Psoas muscle (tissue), 8 donors: ENCODE measurements around the gene SHROOM3. TPM values are rescaled to one million over a fixed set of nuclear protein-coding genes. Genes with fewer than 3 reads are reported as not detected.

Experiments
- ATAC-seq, 4 donors: fragments of 200-7000 bp; cut with Tn5 transposase; one replicate each; pipeline ENCODE4 v1.9.1; 2020; ENCODE audit warnings: moderate library complexity in 3 of 4, mild to moderate bottlenecking in 2 of 4
- DNase-seq, 2 donors: peaks; one replicate each; pipeline ENCODE4 v3.0.0-alpha.2; 2020
- H3K27ac ChIP-seq: fragments of 200-600 bp; one replicate; pipeline ENCODE4 v1.8.0; 2022
- H3K27me3 ChIP-seq, 3 donors: fragments of 200-600 bp in 1 of 3; one replicate each; pipeline versions ENCODE4 v1.6.1 to v1.8.0; 2013 to 2022; ENCODE audit warnings: low read length in 2 of 3, mild to moderate bottlenecking in 2 of 3, moderate library complexity in 1 of 3; ENCODE audit not compliant: insufficient read depth in 3 of 3
- H3K36me3 ChIP-seq, 2 donors: fragments of 200-600 bp in 1 of 2; one replicate each; pipeline versions ENCODE4 v1.6.1 to v1.8.0; 2013 to 2022; ENCODE audit warnings: low read depth in 1 of 2, mild to moderate bottlenecking in 1 of 2, moderate library complexity in 1 of 2; ENCODE audit not compliant: insufficient read depth in 1 of 2
- H3K4me1 ChIP-seq: fragments of 200-600 bp; one replicate; pipeline ENCODE4 v1.8.0; 2022
- H3K4me3 ChIP-seq: fragments of 200-600 bp; one replicate; pipeline ENCODE4 v1.8.0; 2022; ENCODE audit warnings: mild to moderate bottlenecking
- H3K9me3 ChIP-seq: fragments of 200-600 bp; one replicate; pipeline ENCODE4 v1.8.0; 2022
- CTCF ChIP-seq: fragments of 200-600 bp; IDR thresholded peaks from one replicate; pipeline ENCODE4 v1.8.0; 2022; ENCODE audit warnings: antibody characterized with exemption
- WGBS, 3 donors: extraction: QIAGEN DNeasy Blood & Tissue Kit; methylation state at CpG; one replicate each; pipeline versions ENCODE4 v1.1.6 to v1.1.7; 2013; 5-methylcytosine and 5-hydroxymethylcytosine counted together
- intact Hi-C, 2 donors: fragments of 100-400 bp; cut with DNase I; formaldehyde crosslinking; loops; one replicate each; pipeline versions ENCODE4 v1.11.0 to v1.14.2; 2022
- polyA plus RNA-seq, 3 donors: library from polyadenylated mRNA; stranded (reverse); fragments of 200-250 nt; gene quantifications; one replicate each; pipeline ENCODE4 v1.2.3, GENCODE V29; 2013
- total RNA-seq, 4 donors: library from RNA; stranded (reverse); fragmentation: NEBNext Ultra II Directional in 2 of 4; extraction: Animal tissue kit (Norgen Biotek cat#: 25700) in 2 of 4; gene quantifications; one replicate each; pipeline versions ENCODE4 v1.2.1 to v1.2.4, GENCODE V29; 2021 to 2023
- donor health status: healthy with polysubstance abuse.
- donor health status: DM: no; HTN: no; CAD: no; lungs with moderate emphysema.
- donor health status: Bipolar disorder and iron deficiency.
- donor health status: healthy.
- donor health status: DM: yes; HTN: yes; CAD: no.
- donor health status: DM: no; HTN: no; CAD: no.
- donor health status: DM: no; HTN: no; CAD: no.
- donor health status: DM: yes; HTN: yes; CAD: no.

Gene SHROOM3
- total and polyA plus RNA-seq, 7 donors, result 0.01 to 0.79 (median 0.06) TPM

- TF ChIP-seq CTCF, result no peak
- no peaks in the 10 kb centered on the region for H3K9me3 ChIP-seq
- no peaks in the 10 kb centered on the region for H3K4me1 ChIP-seq
- no peak overlapping the region for H3K4me3 ChIP-seq
- H3K27ac ChIP-seq, result no peak overlapping the region
- H3K27me3 ChIP-seq, result no peaks in the 10 kb centered on the region
- ATAC-seq, result no peak
- 60 to 70% (median 64%) methylated on average over 3 of the region's 3 CpGs for WGBS, 3 donors
- intact Hi-C loops, result no loop called here
- DNase-seq, result no peak
- H3K36me3 ChIP-seq, result no peaks in the 10 kb centered on the region
Observed at GRCh38 chr4:76750716-76751115, 315.7 kb downstream of the SHROOM3 start.

GRCh38 chr4:76751612-76752343, 316.7 kb downstream of the SHROOM3 start:
- ATAC-seq (no peak), DNase-seq (no peak)
- no peak overlapping the region for H3K4me3 ChIP-seq
- WGBS, 3 donors, result 98 to 100% (median 99%) methylated on average over 3 of the region's 3 CpGs
- no peaks in the 10 kb centered on the region for H3K36me3 ChIP-seq
- intact Hi-C loops, result no loop called here
- no peaks in the 10 kb centered on the region for H3K4me1 ChIP-seq
- H3K27me3 ChIP-seq, result no peaks in the 10 kb centered on the region
- H3K9me3 ChIP-seq, result no peaks in the 10 kb centered on the region
- no peak for TF ChIP-seq CTCF
- H3K27ac ChIP-seq, result no peak overlapping the region

GRCh38 chr4:76752861-76753501, 318.0 kb downstream of the SHROOM3 start:
- ATAC-seq, result peak in 1 of 4 donors; percentile 59

GRCh38 chr4:76753814-76754213, 318.8 kb downstream of the SHROOM3 start:
- H3K27me3 ChIP-seq, result no peaks in the 10 kb centered on the region
- no peak overlapping the region for H3K4me3 ChIP-seq
- no peak overlapping the region for H3K27ac ChIP-seq
- no peak for TF ChIP-seq CTCF
- H3K4me1 ChIP-seq, result no peaks in the 10 kb centered on the region
- H3K9me3 ChIP-seq, result no peaks in the 10 kb centered on the region
- intact Hi-C loops, result no loop called here
- DNase-seq, result no peak
- no peak for ATAC-seq
- H3K36me3 ChIP-seq, result no peaks in the 10 kb centered on the region
- WGBS, 3 donors, result 49 to 55% (median 51%) methylated on average over 3 of the region's 3 CpGs

More at GRCh38 chr4:76752861-76753501, 318.0 kb downstream of the SHROOM3 start:
- H3K4me1 ChIP-seq, result no peaks in the 10 kb centered on the region
- no peaks in the 10 kb centered on the region for H3K27me3 ChIP-seq
- no peak overlapping the region for H3K4me3 ChIP-seq
- no peak for TF ChIP-seq CTCF
- H3K36me3 ChIP-seq, result no peaks in the 10 kb centered on the region
- no peak overlapping the region for H3K27ac ChIP-seq
- no peaks in the 10 kb centered on the region for H3K9me3 ChIP-seq
- no peak for DNase-seq
- intact Hi-C loops, result no loop called here
- 32 to 44% (median 35%) methylated on average over 3 of the region's 3 CpGs for WGBS, 3 donors
